Activated naive CD4-positive, alpha-beta T cell treated with anti-CD3 and anti-CD28 coated beads for 36 hours (primary cell): ENCODE results near the gene CBR3. TPM values are rescaled to one million over a fixed set of nuclear protein-coding genes. Genes with fewer than 3 reads are reported as not detected.

Source experiments
- CTCF ChIA-PET: fragments of 350-600 bp; sonication (Branson Sonifier 250); formaldehyde crosslinking; loops from one replicate; lab custom pipeline; 2021; ENCODE audit warnings: antibody characterized with exemption; lab: Charles Lee
- DNase-seq: peaks from one replicate; pipeline ENCODE4 v3.0.0-alpha.2; 2020
- H3K27ac Mint-ChIP-seq: one replicate; pipeline ENCODE4 v1.8.0; 2021; ENCODE audit warnings: mild to moderate bottlenecking, mixed read lengths
- H3K27me3 Mint-ChIP-seq: one replicate; pipeline ENCODE4 v1.8.0; 2021; ENCODE audit warnings: low read depth, mixed read lengths
- H3K36me3 Mint-ChIP-seq: one replicate; pipeline ENCODE4 v1.8.0; 2021; ENCODE audit warnings: low read depth, mixed read lengths
- H3K4me1 Mint-ChIP-seq: one replicate; pipeline ENCODE4 v1.8.0; 2021; ENCODE audit warnings: low read depth, mixed read lengths
- H3K4me3 Mint-ChIP-seq: one replicate; pipeline ENCODE4 v1.8.0; 2021; ENCODE audit warnings: mild to moderate bottlenecking, moderate library complexity, mixed read lengths
- H3K9me3 Mint-ChIP-seq: one replicate; pipeline ENCODE4 v1.8.0; 2021; ENCODE audit warnings: mixed read lengths
- intact Hi-C: fragments of 100-400 bp; cut with micrococcal nuclease; formaldehyde crosslinking; loops from one replicate; pipeline ENCODE4 v1.15.1; 2023
- total RNA-seq, 2 experiments: library from RNA; stranded (reverse); gene quantifications; one replicate each; pipeline ENCODE4 v1.2.3, GENCODE V29; 2021

Gene CBR3
- total RNA-seq, 2 experiments from 2014 or later = 13.3 to 13.7 TPM

DNA sequence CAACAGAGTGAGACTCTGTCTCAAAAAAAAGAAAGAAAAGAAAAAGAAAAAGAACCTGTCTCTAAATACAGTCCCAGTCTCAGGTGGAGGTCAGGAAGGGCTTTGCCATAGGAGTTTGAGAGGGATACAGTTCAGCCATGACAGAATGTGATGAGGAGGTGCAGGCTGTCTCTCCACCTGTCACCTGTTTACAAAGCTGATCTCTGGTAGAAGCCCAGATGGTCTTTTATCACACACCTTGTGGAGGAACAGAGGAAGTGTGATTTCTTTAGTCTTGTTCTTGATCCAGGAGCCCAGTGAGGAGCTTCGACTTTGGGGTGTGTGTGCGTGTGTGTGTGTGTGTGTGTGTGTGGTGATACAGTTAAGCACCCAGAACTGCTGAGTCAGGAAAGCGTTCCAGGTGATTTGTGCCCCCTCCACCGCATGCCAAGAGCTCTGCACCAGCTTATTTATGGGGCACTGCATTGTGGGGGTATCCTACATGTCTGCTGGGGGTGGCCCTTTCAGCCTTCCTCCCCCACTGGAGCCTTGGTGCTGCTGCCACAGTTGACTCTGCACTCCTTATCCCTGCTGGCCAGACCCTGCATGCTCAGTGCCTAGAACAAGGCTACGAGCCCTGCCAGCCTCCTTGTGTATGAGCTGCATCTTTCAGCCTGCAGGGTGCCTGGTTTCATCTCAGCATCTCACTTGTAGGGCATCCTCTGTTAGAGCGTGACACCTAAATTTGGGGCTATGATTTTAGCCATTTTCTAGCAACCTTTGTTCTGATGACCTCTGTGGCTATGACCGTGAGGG lies 41.1 kb downstream of the CBR3 start:
- Mint-ChIP-seq H3K36me3 (no peaks in the 10 kb centered on the region), H3K27ac (no peak overlapping the region)
- CTCF ChIA-PET = no interaction called here

DNA sequence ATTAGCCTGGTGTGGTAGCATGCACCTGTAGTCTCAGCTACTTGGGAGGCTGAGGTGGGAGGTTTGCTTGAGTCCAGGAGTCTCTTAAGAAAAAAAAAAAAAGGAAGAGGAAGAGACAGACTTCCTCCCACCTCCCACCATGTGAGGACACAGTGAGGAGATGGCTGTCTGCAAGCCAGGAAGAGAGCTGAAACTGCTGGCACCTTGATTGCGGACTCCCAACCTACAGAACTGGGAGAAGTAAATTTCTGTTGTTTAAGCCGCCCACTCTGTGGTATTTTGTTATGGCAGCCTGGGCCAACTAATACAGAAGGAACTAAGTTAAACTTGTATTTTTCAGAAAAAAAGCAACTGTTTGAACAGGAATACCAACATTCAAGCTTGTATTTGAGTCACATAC lies 43.5 kb downstream of the CBR3 start:
- Mint-ChIP-seq H3K4me3 (no peak overlapping the region), H3K36me3 (no peaks in the 10 kb centered on the region), H3K9me3 (no peaks in the 10 kb centered on the region), H3K4me1 (peaks cover 10% of the 10 kb centered on the region), H3K27me3 (no peaks in the 10 kb centered on the region), H3K27ac (no peak overlapping the region)
- no peak for DNase-seq
- CTCF ChIA-PET = interaction anchor here (0.7 to 1.6 kb wide), 2 partner anchors 25 to 37 kb away, joined by 3 to 6 read pairs; no protein-coding TSS in a partner anchor
- intact Hi-C loops = no loop called here

More for the DNA sequence above, 41.1 kb downstream of the CBR3 start:
- H3K9me3 Mint-ChIP-seq = no peaks in the 10 kb centered on the region
- H3K27me3 Mint-ChIP-seq = no peaks in the 10 kb centered on the region
- intact Hi-C loops = loop anchor here (2.0 kb wide), 1 partner anchor 33 kb away; no protein-coding TSS in a partner anchor
- no peak for DNase-seq
- peaks cover 10% of the 10 kb centered on the region for H3K4me1 Mint-ChIP-seq
- no peak overlapping the region for H3K4me3 Mint-ChIP-seq

GRCh38 chr21:36179145-36179544 lies 44.3 kb downstream of the CBR3 start:
- no peak overlapping the region for H3K4me3 Mint-ChIP-seq
- peaks cover 6% of the 10 kb centered on the region for H3K4me1 Mint-ChIP-seq
- H3K9me3 Mint-ChIP-seq = no peaks in the 10 kb centered on the region
- intact Hi-C loops = no loop called here
- CTCF ChIA-PET = interaction anchor here (1.6 kb wide), 1 partner anchor 25 kb away, joined by 6 read pairs; no protein-coding TSS in a partner anchor
- no peak overlapping the region for H3K27ac Mint-ChIP-seq
- H3K36me3 Mint-ChIP-seq = no peaks in the 10 kb centered on the region
- no peak for DNase-seq
- no peaks in the 10 kb centered on the region for H3K27me3 Mint-ChIP-seq

- intact Hi-C loops = no loop called here
- Mint-ChIP-seq H3K36me3 (no peaks in the 10 kb centered on the region), H3K4me3 (no peak overlapping the region), H3K9me3 (no peaks in the 10 kb centered on the region), H3K27me3 (no peaks in the 10 kb centered on the region), H3K27ac (no peak overlapping the region), H3K4me1 (no peaks in the 10 kb centered on the region)
- DNase-seq = no peak
- CTCF ChIA-PET = interaction anchor here (1.2 kb wide), 1 partner anchor 30 kb away, joined by 3 read pairs; no protein-coding TSS in a partner anchor
Measured at GRCh38 chr21:36180963-36181362, 46.1 kb downstream of the CBR3 start.

DNA sequence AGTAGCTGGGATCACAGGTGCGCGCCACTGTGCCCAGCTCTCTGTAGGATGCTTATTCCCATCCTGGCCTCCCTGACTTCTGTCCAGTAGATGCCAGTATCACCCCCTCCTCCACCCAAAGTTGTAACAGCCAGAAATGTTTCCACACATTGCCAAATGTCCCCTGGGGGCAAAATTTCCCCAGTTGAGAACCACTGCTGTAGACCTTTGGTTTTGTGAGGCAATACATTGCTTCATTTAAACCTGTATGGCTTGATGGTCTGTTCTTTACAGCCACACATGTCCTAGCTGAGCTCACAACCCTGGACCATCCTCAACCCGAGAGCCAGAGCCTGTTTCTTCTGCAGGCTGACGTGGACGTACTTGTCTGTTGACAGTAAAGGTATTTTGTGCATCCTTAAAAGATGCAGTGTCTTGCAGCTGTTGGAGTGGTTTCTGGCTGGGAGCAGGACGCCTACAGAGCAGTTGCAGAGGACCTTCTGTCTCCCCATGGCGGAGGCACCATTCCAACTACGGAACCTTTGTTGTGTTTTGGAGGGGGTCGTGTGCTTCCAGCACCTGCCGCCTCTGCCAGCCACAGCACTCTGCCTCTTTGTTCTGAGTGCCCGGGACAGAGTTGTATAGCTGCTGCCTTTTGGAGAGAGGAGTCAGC lies 48.4 kb downstream of the CBR3 start:
- CTCF ChIA-PET = interaction anchor here (2.0 kb wide), 1 partner anchor 10 kb away, joined by 5 read pairs; no protein-coding TSS in a partner anchor

GRCh38 chr21:36184545-36184944 lies 49.7 kb downstream of the CBR3 start:
- CTCF ChIA-PET = interaction anchor here (2.0 kb wide), 1 partner anchor 11 kb away, joined by 5 read pairs; no protein-coding TSS in a partner anchor
- no peak overlapping the region for H3K4me3 Mint-ChIP-seq
- no peaks in the 10 kb centered on the region for H3K9me3 Mint-ChIP-seq
- no peaks in the 10 kb centered on the region for H3K27me3 Mint-ChIP-seq
- no peak overlapping the region for H3K27ac Mint-ChIP-seq
- no peak for DNase-seq
- intact Hi-C loops = no loop called here
- H3K4me1 Mint-ChIP-seq = peaks cover 9% of the 10 kb centered on the region
- no peaks in the 10 kb centered on the region for H3K36me3 Mint-ChIP-seq

More for the DNA sequence above, 48.4 kb downstream of the CBR3 start:
- Mint-ChIP-seq H3K4me1 (peaks cover 2% of the 10 kb centered on the region), H3K27me3 (no peaks in the 10 kb centered on the region), H3K27ac (no peak overlapping the region), H3K4me3 (no peak overlapping the region), H3K9me3 (no peaks in the 10 kb centered on the region), H3K36me3 (no peaks in the 10 kb centered on the region)
- intact Hi-C loops = no loop called here
- DNase-seq = no peak

- no peak for DNase-seq
- H3K36me3 Mint-ChIP-seq = no peaks in the 10 kb centered on the region
- no peaks in the 10 kb centered on the region for H3K27me3 Mint-ChIP-seq
- no peaks in the 10 kb centered on the region for H3K9me3 Mint-ChIP-seq
- no peak overlapping the region for H3K4me3 Mint-ChIP-seq
- peaks cover 9% of the 10 kb centered on the region for H3K4me1 Mint-ChIP-seq
- CTCF ChIA-PET = interaction anchor here (0.6 kb wide), 1 partner anchor 55 kb away, joined by 4 read pairs; no protein-coding TSS in a partner anchor
- intact Hi-C loops = no loop called here
- no peak overlapping the region for H3K27ac Mint-ChIP-seq
Measured at GRCh38 chr21:36185523-36185922, 50.6 kb downstream of the CBR3 start.

DNA sequence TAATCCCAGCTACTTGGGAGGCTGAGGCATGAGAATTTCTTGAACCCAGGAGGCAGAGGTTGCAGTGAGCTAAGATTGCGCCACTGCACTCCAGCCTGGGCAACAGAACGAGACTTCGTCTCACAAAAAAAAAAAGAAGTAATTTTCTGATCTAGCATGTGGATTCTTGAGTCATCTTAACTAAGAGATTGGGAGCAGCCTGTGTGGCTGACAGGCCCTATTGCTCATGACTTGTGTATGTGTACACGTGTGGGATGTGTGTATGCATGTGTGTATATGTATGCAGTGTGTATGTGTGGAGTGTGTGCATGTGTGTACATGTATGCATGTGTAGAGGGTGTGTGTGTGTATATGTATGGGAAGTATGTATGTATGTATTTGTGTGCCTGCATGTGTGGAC lies 51.2 kb downstream of the CBR3 start:
- Mint-ChIP-seq H3K4me1 (peaks cover 9% of the 10 kb centered on the region), H3K9me3 (no peaks in the 10 kb centered on the region), H3K4me3 (no peak overlapping the region), H3K36me3 (no peaks in the 10 kb centered on the region), H3K27ac (no peak overlapping the region), H3K27me3 (no peaks in the 10 kb centered on the region)
- intact Hi-C loops = no loop called here
- CTCF ChIA-PET = interaction anchor here (0.6 to 1.5 kb wide), 2 partner anchors 12 to 23 kb away, joined by 3 to 8 read pairs; no protein-coding TSS in a partner anchor
- no peak for DNase-seq

DNA sequence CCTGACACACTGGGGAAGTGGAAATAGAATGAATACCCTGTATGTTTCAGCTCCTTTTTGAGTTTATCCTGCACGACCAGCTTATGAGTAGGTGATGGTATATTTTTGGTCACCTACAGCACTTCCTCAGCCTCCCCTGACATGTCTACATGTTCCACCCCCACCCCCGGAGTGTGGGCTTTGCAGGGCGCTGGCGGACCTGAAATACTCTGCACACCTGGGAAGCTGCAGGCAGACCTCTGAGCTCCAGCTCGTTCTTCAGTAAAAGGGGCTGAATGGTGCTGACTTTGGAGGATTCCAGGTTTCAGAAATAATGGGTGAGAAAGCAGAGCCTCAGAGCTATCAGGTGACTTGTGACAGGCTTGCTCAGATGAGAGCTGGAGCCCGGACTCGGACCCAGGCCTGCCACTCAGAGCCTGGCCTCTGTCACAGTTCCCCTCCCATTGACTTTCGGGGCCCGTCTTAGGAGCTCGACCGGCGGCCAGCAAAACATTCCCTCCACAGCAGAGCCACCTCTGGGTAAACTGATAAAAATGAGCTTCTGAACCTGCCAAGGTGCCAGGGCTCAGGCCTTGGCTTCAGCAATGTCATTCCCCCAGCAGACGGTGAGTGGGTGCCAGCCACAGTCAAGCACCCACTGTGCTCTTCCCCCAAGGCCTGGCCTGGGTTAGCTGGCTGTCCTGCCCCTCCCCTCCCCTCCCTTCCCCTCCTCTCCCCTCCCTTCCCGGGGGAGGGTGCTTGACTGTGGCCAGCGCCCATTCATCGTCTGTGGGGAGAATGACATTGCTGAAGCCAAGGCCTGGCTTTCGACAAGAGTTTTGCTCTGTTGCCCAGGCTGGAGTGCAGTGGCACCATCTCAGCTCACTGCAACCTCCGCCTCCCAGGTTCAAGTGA lies 51.9 kb downstream of the CBR3 start:
- Mint-ChIP-seq H3K9me3 (no peaks in the 10 kb centered on the region), H3K4me3 (no peak overlapping the region), H3K27ac (no peak overlapping the region), H3K36me3 (no peaks in the 10 kb centered on the region), H3K4me1 (peaks cover 9% of the 10 kb centered on the region), H3K27me3 (no peaks in the 10 kb centered on the region)
- CTCF ChIA-PET = interaction anchor here (0.6 to 1.5 kb wide), 4 partner anchors 13 to 237 kb away, joined by 3 to 8 read pairs (median 3); no protein-coding TSS in a partner anchor
- DNase-seq = no peak
- intact Hi-C loops = no loop called here

DNA sequence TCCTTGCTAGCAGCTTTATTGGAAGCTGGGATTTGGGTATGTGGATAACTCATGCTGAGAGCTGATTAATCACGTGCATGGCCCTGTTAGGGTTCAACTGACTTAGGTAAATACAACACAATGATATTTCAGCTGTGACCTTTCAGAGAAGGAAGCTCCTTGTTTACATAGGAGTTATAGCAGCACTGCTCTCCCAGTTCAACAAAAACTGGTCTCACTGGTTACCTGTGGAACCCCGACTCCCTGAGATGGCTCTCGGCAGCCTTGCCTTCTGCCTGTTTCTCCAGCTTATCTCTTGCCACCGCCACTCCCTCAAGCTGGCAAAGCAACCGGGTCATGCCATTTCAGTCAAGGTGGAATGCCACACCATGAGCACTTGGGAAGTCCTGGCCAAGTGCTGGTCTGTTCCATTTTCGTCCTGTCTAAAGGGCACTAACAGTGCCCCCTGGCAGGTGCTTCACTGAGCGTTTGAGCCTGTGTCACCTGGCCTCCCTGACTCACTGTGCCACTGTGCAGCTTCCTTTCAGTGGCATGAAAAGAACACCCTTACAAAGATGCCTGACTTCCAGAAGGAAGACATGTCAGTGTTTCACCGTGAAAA lies 53.3 kb downstream of the CBR3 start:
- intact Hi-C loops = no loop called here
- Mint-ChIP-seq H3K4me3 (no peak overlapping the region), H3K4me1 (peaks cover 9% of the 10 kb centered on the region), H3K36me3 (no peaks in the 10 kb centered on the region), H3K27me3 (no peaks in the 10 kb centered on the region), H3K9me3 (no peaks in the 10 kb centered on the region), H3K27ac (no peak overlapping the region)
- CTCF ChIA-PET = interaction anchor here (1.0 kb wide), 2 partner anchors 10 to 11 kb away, joined by 3 read pairs; no protein-coding TSS in a partner anchor
- no peak for DNase-seq

DNA sequence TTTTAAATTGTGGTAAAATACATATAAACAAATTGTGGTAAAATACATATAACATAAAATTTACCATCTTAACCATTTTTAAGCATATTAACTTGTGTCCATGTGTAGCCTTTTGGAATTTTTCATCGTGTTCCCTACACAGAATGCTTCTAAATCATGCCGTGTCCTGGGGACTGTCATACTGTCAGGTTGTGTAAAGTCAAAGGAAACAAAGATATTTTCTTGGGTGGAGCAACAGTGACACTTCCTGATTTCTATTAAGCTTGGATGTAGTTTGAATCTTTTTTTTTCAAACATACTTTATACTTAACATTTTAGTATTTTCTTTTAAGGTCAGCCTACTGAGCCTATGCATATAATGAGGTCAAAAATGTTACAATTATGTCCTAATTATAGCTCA lies 54.1 kb downstream of the CBR3 start:
- DNase-seq = no peak
- no peak overlapping the region for H3K27ac Mint-ChIP-seq
- H3K4me1 Mint-ChIP-seq = peaks cover 9% of the 10 kb centered on the region
- no peaks in the 10 kb centered on the region for H3K36me3 Mint-ChIP-seq
- H3K27me3 Mint-ChIP-seq = no peaks in the 10 kb centered on the region
- H3K9me3 Mint-ChIP-seq = no peaks in the 10 kb centered on the region
- intact Hi-C loops = no loop called here
- CTCF ChIA-PET = no interaction called here
- H3K4me3 Mint-ChIP-seq = no peak overlapping the region
